Astrocyte of the cerebellum (primary cell): ENCODE results near the gene ZNF689.

Experiments
- DNase-seq: peaks from one replicate; pipeline ENCODE4 v3.0.0-alpha.2; 2011; ENCODE audit warnings: low read depth
- H3K4me3 ChIP-seq: 2 replicates; pipeline ENCODE4 v1.5.1; 2011; ENCODE audit warnings: mild to moderate bottlenecking, low read depth, low read length, moderate library complexity
- in situ Hi-C: cut with HindIII; loops from 2 replicates; pipeline ENCODE4 v1.10.0; 2017; ENCODE audit warnings: low sequenced_read_pairs
- TF ChIP-seq, protein P1 (sequence below): IDR thresholded peaks from 2 replicates; pipeline ENCODE4 v1.5.1; 2012; ENCODE audit warnings: low read length, low read depth, moderate library complexity, mild to moderate bottlenecking; ENCODE audit errors: missing control alignments

ZNF689 gene

DNA sequence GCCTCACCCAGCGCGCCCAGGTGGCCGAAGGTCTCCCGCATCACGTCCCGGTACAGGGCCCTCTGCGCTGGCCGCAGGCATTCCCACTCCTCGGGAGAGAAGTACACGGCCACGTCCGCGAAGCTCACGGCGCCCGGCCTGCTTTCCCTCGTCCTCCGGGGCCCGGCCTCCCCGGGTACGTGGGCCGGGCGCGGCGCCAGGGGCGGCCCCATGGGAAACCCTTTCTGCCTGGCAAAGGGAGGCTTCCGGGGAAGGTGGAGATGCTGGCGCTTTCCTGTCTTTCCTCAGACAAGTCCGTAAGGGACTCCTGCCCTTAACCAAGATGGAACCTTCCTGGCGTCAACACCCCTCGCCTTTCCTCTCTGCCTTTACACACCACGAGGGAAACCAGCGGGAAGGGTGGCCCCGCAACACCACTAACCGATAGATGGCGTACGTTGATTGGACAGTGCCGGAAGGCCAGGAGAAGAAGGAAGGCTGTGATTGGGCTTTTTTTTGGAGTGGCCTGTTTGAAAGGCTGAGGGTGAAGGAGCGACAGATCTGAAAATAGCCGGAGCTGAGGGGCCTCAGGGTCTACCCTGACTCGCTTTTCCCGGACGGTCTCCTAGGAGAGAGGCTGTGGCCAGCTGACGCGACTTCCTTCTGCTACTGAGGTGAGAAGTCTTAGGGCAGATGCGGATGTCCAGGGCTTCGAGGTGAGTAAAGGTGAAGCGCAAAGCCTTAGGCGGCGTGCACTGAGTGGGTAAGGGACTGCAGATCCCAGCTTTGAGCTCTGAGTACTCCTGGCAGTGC is 24.6 kb downstream of the ZNF689 start, which contains the start of gene ZNF785:
ZNF785 (minus strand) TSS at position 298 of the 792 bp plus-strand sequence; CDS start at position 212, 86 bp downstream.
- H3K4me3 ChIP-seq, result peak within 1 kb of the TSS; percentile 71
- DNase-seq, result peak; percentile 98
- TF ChIP-seq, protein P1, sequence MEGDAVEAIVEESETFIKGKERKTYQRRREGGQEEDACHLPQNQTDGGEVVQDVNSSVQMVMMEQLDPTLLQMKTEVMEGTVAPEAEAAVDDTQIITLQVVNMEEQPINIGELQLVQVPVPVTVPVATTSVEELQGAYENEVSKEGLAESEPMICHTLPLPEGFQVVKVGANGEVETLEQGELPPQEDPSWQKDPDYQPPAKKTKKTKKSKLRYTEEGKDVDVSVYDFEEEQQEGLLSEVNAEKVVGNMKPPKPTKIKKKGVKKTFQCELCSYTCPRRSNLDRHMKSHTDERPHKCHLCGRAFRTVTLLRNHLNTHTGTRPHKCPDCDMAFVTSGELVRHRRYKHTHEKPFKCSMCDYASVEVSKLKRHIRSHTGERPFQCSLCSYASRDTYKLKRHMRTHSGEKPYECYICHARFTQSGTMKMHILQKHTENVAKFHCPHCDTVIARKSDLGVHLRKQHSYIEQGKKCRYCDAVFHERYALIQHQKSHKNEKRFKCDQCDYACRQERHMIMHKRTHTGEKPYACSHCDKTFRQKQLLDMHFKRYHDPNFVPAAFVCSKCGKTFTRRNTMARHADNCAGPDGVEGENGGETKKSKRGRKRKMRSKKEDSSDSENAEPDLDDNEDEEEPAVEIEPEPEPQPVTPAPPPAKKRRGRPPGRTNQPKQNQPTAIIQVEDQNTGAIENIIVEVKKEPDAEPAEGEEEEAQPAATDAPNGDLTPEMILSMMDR, result no peak
- in situ Hi-C loops, result no loop called here

DNA sequence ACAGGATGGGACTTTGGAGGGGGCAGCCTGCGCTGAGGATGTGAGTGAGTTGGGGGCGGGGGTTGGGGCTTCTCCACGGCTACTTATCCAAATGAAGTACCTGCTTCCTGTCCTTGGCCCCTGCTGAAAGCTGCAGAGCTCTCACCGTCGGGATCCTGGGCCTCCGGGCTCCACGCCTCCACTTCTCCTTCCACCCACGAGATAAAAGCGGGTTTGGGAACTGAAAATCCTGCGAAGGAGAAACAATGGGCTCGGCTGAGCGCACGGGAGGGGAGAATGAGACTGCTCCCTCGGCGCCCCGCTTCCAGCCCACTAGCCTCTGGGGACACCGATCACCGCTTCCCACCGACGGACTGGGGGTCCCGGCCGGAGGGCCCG is 25.2 kb downstream of the ZNF689 start:
- no peak for DNase-seq
- in situ Hi-C loops, result no loop called here

DNA sequence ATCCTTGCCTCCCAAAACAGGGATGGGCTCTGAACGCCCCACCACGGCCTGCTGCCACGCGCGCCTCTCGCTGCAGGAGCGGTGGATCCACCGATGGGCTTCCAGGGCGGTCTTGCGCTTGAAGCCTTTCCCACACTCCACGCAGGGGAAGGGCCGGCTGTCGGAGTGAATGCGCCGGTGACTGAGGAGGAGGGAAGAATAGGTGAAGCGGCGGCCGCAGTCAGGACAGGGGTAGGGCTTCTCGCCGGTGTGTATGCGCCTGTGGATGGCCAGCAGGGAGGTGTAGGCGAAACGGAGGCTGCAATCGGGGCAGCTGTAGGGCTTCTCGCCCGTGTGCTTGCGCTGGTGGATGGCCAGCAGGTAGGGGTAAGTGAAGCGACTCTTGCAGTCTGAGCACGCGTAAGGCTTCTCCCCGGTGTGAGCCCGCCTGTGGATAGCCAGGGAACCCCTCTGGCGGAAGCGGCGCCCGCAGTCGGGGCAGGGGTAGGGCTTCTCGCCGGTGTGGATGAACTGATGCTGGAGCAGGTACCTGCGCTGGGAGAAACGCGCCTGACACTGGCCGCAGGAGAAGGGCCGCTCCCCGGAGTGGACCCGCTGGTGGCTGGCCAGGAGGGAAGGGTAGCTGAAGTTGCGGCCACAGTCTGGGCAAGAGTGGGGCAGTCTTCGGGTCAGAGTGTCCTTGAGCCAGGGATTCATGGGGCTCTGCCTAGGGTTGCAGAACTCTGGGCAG is 27.4 kb downstream of the ZNF689 start:
- no peak overlapping the region for H3K4me3 ChIP-seq
- no peak for DNase-seq
- TF ChIP-seq, protein P1, result no peak
- in situ Hi-C loops, result no loop called here

More for the DNA sequence above, 25.2 kb downstream of the ZNF689 start:
- peak overlapping the region; percentile 71 for H3K4me3 ChIP-seq
- TF ChIP-seq, protein P1, result no peak

DNA sequence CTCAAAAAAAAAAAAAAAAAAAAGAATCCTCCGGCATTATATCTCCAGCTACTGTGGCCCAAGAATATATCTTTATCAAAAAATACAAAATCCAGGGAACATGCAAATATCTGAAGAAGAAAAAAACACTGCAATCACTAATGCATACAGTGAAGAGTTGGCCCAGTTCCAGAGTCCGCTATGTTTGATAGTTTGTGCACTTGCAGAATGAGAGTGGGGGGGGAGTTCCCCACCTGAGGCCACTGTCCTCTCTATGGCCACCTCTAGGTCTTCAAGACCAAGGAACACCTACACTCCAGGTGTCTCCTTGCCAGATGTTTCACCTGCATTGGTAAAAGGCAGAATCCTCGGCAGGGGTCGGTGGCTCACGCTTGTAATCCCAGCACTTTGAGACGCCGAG is 28.7 kb downstream of the ZNF689 start:
- TF ChIP-seq, protein P1, result no peak
- no peak overlapping the region for H3K4me3 ChIP-seq
- in situ Hi-C loops, result no loop called here
- DNase-seq, result no peak

DNA sequence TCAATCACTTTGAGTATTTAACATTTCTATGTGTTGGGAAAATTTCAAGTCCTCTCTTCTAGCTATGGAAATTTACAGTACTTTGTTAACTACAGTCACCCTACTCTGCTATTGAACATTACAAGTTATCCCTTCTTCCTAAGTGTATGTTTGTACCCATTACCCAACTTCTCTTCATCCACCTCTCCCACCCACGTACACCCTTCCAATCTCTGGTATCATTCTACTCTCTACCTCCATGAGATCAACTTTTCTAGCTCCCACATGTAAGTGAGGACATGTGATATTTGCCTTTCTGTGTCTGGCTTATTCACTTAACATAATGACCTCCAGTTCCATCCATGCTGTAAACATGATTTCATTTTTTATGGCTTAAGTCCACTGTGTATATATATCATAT is 35.5 kb downstream of the ZNF689 start:
- in situ Hi-C loops, result no loop called here
- TF ChIP-seq, protein P1, result no peak

DNA sequence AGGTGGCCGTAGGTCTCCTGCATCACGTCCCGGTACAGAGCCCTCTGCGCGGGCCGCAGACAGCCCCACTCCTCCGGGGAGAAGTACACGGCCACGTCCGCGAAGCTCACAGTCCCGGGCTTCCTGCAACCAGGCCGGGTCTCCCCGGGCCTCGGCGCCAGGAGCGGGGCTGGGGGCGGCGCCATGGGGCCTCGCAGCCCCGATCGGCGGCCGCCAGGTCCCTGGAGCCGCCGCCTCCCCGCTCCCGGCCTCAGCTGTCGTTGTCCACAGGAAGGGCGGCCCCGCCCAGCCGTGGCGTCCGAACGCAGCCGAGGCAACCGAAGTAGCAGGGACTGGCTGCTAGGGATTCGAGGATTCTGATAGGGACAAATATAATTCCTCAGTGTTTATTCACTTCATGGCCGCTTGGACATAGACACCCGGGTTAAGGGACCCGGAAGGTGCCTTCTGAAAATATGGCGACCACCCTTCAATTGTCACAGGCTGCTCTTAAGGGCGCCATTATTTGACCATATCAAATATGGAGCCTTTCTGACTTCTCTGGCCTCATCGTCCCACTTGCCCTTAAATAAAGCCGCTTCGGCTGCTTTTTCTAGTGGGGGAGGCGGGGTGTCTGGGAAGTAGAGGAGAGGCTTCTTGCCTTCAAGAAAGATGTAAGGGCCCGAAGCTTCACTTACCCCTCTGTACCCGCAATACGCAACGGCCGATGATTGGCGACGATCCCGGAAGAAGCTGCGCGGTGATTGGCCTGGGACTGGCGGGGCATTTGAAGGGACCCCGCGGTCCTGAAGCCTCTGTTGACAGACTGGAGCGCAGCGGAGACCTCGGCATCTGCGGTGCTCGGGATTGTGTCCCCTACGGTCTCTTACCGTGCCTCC is 38.5 kb downstream of the ZNF689 start, which contains the start of gene ZNF688:
ZNF688 (minus strand) TSS at position 270 of the 878 bp plus-strand sequence; CDS start at position 185, 85 bp downstream.
- TF ChIP-seq, protein P1, result no peak
- in situ Hi-C loops, result no loop called here
- peak; percentile 94 for DNase-seq
- peak within 1 kb of the TSS; percentile 60 for H3K4me3 ChIP-seq

More for the DNA sequence above, 35.5 kb downstream of the ZNF689 start:
- H3K4me3 ChIP-seq, result no peak overlapping the region
- DNase-seq, result no peak
